HG03045 (cell line): ENCODE data around the gene RRP8.

Experiments used
- ATAC-seq: cut with Tn5 transposase; IDR thresholded peaks from one replicate; pipeline ENCODE4 v1.9.1; 2021; ENCODE audit warnings: mild to moderate bottlenecking, moderate library complexity; ENCODE audit not compliant: unreplicated experiment

RRP8 gene

GRCh38 chr11:6619004-6619745 is 15.8 kb upstream of the RRP8 start, which contains the start of gene TPP1:
Gene TPP1, minus strand, starts transcription at chr11:6619422. Its CDS starts 22 bp downstream, at chr11:6619400.
- peak; percentile 98 for ATAC-seq

DNA sequence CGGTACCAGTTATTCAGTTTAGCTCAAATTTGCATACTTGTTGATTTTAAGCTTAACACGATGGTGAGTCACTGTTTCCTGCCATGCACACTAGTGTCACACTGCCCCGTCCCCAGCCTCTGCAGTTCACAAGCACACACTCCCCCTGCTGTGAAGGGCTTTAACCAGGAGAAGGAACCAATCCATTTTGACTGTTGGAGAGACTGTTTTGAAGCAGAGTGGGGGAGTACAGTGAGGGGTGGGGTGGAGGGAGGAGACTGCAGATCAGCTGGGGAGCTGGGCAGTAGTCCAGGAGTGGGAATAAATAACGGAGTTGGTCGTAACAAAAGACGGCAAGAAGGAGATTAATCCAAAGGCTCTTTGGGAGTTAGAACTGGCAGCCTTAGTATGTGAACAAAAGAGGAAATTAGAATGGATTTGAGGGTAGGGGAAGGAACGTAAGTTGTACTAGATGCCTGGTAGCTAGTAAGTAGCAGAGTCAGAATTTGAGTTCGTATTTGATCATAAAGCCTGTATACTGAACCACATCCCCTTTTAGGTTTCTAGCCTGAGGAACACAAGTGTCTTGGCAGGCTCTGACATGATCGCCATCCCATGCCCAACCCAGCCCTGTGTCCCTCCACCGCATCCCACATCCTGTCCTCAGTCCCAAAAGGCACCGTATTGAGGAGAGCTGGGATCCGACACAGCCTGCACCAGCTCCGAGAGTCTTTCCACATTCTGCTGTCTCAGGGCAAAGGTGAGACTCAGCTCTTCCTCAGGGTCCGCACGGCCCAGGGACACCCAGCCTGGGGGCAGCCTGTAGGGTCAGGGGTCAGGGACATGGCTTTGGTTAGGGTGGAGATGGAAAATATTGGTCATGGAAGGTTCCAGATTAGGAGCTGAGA is 14.9 kb upstream of the RRP8 start:
- ATAC-seq = no peak

DNA sequence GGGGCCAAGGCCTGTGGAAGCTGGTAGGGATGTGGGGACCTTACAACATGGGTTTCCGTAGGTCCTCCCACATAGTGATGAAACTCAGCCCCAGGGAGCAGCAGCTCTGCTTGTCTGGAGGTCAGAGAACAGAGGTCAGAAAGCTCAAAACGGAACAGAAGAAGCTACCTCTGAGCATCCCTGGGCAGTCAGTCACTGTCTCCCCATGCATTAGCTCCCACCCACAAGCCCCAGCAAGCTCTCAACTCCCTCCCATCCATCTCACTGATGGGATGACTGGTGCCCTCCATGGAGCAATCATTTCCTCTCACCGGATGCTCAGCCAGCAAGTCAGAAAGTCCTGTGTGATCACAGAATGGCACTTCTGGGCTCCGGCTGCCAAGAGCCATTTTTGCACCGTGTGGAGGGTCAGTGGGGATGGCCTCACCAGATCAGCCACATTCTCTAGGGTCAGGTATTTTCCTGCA is 13.9 kb upstream of the RRP8 start:
- no peak for ATAC-seq

GRCh38 chr11:6616596-6617250 is 13.3 kb upstream of the RRP8 start:
- ATAC-seq = no peak

- ATAC-seq = no peak
These were observed 12.6 kb upstream of the RRP8 start for GRCh38 chr11:6615882-6616585.

DNA sequence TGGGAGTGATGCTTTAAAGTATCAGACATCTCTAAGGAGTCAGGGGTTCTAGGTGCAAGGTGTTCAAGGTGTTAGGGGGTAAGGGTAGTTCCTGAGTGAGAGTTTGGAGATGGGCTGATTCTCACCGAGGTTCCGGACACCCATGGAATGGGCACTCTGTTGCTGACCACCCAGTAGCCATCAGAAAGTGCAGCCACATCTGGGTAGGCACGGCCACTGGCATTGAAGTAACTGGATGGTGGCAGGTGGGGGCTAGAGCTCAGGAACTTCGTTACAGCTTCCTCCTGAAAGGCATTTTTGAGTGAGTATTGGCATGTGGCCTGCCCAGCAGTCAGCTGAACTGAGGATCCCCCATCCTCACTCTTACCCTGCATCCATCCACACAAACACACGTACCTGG is 11.6 kb upstream of the RRP8 start:
- ATAC-seq = no peak

DNA sequence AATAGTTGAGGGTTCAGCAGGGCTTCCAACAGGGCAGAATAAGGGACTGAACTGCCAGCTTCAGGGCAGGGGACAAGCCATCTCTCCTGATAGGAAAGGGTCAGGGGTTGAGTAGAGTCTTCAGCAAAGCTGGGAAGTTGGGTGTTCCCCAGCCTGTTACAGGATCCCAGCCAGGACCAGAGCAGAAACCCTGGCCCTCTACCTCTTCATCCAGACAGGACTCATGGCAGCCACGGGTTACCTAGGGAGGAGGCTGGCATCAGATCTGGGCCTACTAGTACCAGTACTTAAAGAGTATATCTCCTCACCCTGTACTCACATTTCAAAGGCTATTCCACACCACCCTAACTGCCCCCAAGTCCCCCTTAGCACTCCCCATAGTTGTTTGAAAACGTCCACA is 11.0 kb upstream of the RRP8 start:
- ATAC-seq = no peak

DNA sequence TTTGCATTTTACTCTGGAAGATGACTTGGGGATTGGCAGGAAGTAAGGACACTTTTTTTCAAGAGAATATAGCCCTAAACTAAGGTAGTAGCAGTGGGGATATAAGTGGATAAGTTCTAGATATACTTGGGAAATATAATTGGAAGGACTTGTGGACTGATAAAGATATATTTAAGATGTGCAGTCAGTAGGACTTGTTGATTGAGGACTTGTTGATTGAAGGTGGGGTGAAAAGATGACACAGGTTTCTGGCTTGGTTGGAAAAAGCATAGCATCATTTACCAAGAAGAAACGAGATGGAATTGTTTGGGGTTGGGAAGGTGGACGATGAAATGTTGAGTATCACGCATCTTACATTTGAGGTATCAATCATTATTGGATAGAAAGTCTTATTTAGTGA is 10.1 kb upstream of the RRP8 start:
- no peak for ATAC-seq

DNA sequence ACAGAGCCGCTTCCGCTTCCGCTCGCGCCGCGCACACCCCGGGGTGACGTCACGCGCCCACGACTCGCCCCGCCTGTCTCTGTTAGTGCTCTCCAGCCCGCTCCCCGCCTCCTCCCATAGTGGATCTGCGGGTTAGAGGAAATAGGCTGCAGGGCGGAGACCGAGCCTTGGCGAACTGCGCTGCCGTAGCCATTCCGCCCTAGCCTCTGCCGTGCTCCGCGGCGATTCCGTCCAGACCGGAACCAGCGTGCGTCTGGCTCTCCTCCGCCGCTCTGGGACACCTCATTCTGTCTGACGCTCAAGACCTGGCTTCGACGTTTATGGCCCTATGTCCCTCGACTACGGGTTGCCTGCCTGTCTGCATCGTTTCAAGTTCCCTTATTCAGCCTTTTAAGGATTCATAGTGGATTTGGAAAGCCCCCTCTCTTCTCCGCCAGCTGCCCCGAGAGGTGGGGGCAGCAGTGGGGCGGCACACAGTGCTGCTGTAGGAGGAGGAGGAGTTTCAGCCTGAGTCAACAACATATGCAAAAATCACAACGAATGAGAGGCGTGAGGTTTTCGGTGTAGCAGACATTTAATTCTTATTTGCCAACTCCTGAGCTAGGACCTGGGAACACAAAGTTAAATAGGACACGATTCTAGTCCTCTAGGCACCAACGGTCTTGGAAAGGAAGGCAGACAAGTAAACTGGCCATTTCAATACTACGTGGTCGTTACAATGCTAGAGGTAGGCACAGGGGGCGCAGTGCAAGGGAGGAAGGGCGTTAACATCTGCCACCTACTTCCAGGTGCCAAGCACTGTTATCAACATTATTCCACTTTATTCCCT is 9.0 kb upstream of the RRP8 start, which contains the start of gene TAF10:
Gene TAF10 (minus strand): TSS at position 4 of the 829 bp plus-strand sequence. CDS start 27 bp downstream, outside the sequence.
- ATAC-seq = peak; percentile 90

DNA sequence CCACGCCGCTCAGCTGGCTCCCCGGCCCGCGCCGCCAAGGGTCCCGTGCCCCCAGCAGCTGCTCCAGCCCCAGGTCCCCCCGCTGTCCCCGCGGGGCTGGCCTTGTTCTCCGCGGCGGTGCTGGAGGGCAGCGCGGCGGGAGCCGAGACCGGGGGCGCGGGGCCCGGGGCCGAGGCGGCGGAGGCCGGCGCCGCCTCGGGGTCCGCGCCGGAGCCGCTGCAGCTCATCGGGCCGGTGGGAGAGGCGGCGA is 8.5 kb upstream of the RRP8 start:
- no peak for ATAC-seq

DNA sequence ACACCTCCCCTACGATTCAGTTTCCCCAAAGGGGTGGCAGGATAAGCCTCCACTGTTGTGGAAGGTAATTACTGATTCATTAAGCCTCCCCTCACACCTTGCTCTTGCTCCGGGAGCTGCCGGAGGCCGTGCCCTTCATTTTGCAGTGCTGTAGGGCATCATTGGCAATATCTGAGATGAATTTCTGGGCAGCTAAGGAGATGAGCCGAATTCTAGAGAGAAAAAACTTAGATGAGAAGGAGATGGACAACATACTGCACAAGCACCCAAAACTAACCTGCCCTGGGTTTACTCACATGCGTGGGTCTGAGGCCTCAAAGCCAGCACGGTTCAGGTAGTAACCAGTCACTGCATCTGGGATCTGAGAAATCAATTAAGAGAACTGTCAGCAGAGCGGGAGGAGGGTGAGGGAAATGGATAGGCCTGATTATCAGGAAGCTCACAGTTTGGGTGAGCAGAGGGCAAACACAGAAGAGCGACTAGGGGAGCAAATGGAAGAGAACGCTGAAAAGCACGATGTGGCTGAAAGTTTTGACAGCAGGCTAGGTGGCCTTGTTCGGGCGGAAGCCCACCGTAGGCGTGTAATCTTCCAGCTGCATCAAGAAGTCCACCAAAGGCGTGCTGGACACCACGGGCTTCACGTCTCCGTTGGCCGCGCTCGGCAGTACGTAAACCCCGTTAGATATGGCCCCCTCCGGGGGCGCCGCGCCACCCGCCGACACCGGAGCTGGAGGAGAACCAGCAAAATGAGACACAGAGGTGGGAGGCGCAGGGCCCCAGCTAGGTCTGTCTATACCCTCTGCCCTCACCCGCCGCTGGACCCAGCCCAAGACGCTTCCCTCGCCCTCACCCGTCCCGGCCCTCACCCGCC is 7.9 kb upstream of the RRP8 start:
- ATAC-seq = no peak

- ATAC-seq = no peak
These were observed 7.2 kb upstream of the RRP8 start for GRCh38 chr11:6610591-6610990.

DNA sequence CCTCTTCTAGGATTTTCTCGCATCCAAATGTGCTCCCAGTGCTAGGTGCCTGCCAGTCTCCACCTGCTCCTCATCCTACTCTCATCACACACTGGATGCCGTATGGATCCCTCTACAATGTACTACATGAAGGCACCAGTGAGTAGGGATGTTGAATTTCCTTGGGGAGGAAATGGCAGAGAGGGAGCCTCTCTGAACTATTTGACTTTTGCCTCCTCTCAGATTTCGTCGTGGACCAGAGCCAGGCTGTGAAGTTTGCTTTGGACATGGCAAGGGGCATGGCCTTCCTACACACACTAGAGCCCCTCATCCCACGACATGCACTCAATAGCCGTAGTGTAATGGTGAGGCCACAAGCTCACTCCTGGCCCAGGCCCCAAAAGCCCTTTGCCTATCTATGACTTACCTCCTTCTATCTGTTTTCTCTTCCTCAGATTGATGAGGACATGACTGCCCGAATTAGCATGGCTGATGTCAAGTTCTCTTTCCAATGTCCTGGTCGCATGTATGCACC is 6.1 kb upstream of the RRP8 start:
- no peak for ATAC-seq

- ATAC-seq = no peak
These were observed 5.5 kb upstream of the RRP8 start for GRCh38 chr11:6608726-6609501.

DNA sequence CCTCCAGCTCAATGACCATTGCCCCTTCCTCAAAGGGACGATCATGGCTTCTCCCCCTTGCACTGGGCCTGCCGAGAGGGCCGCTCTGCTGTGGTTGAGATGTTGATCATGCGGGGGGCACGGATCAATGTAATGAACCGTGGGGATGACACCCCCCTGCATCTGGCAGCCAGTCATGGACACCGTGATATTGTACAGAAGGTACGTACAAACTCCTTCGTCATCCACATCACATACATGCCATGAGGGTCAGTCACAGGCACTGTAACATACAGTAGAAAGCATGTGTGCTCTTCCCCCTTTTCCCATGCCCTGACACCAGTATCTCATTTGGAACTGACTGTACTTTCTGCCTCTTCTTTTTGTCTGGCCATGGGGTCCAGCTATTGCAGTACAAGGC is 4.6 kb upstream of the RRP8 start:
- no peak for ATAC-seq

DNA sequence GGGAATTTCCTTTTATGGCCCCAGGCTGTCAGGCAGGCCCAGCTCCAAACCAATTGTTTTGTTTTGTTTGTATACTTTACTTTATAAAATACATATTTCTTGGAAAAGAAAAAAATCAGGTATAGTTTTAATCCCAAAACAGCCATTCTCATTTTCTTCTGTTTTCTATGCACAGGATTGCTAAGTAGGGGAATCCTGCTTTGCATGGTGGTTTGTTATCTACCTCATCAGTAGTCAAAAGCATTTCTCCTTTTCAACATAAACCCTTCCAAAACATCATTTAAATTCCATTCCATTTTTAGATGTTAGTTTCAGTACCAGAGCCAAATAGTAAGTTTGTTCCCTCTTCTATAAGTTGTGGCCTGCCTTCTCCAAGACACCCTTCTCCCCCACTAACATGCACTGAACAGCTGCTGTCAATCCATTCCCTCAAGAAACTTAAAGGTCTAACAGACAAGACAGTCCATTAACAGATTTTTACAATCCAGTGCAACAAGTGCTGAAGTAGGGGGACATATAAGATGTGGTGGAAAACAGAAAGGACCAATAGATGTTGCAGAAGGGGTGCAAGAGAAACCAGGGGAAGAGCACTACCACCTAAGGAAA is 3.9 kb upstream of the RRP8 start:
- no peak for ATAC-seq

GRCh38 chr11:6606471-6607189 is 3.2 kb upstream of the RRP8 start:
- peak; percentile 27 for ATAC-seq
